ENCODE results near the gene CACNA1D. TPM values are rescaled to one million over a fixed set of nuclear protein-coding genes. Genes with fewer than 3 reads are reported as not detected.
"Not testable (repeated sequence)": the region's sequence is repeated elsewhere in the genome, so short reads cannot be mapped to it uniquely, and the experiment has no call there.

CACNA1D gene
- total RNA-seq, 1 donor from 2014 or later = 13.0 TPM

DNA sequence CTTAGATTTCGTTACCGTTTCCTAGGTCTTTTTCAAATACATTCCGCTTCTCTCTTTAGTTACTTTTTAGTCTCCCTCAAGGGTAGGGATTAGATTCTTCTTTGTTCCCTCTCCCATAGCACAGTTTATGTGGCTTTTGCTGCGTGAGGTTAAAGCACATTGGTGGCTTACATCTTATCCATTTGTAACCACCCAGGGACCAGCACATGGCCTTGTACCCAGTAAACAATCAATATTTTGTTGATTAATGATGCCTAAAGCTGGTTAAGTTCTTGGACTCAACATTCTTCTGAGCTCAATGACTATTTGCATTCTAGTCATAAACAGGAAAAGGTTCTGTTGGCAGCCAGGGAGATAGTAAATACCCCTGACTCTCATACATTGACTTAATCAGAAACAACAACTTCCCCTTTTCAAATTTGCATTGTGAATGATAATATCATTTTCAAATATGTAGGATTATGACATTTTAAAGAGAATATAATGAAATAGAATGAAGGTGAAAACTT lies 60.2 kb downstream of the CACNA1D start:
- DNase-seq (ENCODE audit: low spot score) = no peak
- no peak for ATAC-seq
- intact Hi-C loops (cut with DNase I) = no loop called here

DNA sequence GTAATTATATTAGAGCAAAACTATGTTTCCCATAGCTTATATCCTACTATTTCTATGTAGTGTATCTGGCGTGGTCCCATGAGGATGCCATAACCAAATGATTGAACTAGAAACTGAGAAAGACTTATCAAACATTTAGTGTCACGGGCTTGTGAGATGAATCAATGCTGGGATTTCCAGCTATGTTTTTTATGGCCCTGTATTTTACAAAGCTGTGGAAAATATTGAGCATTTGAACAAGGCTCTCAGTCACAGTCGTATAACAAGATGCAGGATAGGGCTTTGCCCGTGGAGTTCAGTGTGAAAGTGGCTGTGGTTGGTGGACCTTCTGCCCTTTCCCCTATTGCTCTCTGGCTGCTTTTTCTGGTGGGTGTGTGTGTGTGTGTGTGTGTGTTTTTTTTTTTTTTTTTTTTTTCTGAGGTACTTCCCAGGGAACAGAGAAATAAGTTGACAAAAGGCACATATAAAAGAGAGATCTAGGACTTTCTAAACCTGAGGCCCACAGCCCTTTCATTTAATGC lies 60.7 kb downstream of the CACNA1D start:
- no peak for DNase-seq (ENCODE audit: low spot score)
- no peak for ATAC-seq
- intact Hi-C loops (cut with DNase I) = no loop called here

DNA sequence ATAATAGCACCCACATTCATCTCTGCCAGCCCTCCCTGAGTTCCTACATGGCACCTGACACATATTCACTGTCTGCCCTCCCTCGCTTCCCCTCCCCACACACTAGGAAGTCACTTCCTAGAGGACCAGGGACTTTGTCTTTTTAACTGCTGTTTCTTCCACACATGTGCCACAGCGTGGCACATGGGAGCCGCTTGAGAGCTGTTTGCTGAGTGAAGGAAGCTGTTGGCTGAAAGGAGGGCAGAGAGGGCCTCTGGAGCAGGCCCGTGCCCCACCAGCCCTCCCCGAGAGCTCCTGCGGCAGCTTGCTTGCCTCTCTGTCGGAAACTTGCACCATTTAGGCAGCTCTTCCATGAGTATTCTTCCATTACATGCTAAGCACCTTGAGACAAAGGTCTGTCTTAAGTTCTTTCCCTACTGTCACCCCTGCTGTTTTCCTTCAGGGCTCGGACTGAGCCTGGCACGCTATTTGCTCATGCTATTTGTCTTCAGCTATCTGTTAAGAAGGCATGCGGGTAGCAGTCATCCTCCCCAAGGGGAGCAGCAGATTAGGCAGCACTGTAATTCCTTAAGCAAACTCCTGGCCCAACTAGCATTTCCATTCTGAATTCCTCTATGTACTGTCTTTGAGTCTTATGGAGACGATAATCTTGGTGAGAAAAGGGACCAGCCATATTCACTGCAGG lies 72.2 kb downstream of the CACNA1D start:
- DNase-seq (ENCODE audit: low spot score) = no peak
- ATAC-seq = no peak
- intact Hi-C loops (cut with DNase I) = no loop called here

DNA sequence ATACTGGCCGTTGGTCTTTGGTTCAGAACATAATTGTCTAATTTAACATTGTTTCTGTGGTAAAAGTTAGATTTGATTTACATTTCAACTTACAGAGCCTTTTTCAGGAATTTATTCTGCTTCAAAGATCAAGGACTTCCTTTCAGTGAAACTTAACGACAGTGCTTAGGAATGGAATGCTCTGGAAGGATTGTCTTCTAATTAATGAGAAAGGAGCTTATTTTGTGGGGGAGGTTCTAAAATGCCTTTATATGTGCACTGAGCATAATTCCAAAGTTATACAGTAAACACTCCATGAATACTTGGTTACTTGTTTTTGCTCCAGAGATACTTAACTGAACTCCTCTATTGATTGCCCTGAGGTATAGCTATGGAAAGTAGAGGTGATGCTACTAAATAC lies 75.7 kb downstream of the CACNA1D start:
- intact Hi-C loops (cut with DNase I) = no loop called here

DNA sequence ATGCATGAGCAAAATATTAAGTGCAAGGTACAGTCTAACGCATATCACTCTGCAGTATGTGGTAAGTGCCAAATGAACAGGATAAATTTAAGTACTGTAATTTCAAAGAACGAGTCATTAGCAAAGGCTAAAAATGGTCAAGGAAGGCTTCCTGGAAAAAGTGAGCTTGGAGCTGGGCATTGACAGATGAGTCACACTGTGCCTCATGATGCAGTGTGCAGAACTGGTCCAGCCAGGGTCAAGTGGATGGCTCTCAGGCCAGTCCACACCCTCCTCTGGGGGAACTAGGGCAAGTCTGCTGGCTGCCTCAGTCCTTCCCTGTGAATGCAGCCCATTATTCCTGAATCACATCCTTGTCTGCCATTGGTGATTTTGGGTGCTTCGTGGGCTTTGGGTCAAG lies 76.3 kb downstream of the CACNA1D start:
- no peak for DNase-seq (ENCODE audit: low spot score)
- no peak for ATAC-seq
- intact Hi-C loops (cut with DNase I) = no loop called here

More for the DNA sequence above, 75.7 kb downstream of the CACNA1D start:
- DNase-seq (ENCODE audit: low spot score) = no peak
- no peak for ATAC-seq

DNA sequence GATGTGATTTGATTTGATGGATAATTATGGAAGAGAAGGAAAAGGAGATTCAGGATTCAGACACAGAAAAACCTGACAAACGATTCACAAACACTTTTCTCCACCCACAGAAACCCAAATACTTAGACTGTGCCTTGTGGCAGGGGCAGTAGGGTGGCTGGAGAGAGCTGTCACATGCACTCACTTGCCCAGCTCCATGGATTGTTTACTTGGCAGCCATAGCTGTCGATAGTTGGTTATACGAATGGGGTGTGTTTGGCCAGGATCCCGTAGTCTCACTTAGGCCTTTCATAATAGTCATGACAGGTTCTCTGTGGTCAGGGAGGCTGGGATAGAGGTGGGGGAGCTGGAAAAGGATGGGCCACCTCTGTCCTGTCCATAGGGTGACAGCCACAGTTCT lies 76.9 kb downstream of the CACNA1D start:
- intact Hi-C loops (cut with DNase I) = no loop called here
- DNase-seq (ENCODE audit: low spot score) (no peak), ATAC-seq (no peak)

DNA sequence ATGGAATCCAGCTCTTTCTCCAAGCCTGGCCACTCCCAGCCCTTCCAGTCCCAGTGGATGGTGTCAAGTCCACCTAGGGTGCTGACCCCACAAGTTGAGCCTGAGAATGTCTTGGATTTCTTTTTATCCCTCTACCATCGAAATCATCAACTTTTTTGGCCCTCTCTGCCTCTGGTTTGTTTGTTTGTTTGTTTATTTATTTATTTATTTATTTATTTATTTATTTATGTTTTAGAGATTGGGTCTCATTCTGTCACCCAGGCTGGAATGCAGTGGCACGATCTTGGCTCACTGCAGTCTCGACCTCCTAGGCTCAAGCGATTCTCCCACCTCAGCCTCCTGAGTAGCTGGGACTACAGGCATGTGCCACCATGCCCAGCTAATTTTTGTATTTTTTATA lies 77.8 kb downstream of the CACNA1D start:
- ATAC-seq; DNase-seq (ENCODE audit: low spot score); intact Hi-C loops (cut with DNase I): not testable (repeated sequence)

DNA sequence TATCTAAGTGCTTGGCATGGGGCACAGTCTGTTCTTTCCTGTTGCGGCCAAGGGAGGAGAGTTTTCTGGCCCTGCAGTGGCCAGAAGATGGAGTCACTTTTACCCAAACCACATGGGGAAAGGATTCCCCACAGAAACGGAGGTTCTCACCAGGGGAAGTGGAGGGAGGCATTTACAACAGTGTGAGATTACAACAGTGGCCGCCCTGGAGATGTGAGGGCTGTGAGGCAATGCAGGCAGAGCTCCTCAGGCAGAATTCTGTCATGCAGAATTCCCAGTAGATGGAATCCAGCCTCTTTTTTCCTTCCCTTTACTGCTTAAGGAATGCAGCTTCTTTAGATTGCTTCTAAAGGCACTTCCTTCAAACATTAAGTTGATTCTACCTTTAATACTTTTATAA lies 83.1 kb downstream of the CACNA1D start:
- ATAC-seq = no peak
- no peak for DNase-seq (ENCODE audit: low spot score)
- intact Hi-C loops (cut with DNase I) = no loop called here

DNA sequence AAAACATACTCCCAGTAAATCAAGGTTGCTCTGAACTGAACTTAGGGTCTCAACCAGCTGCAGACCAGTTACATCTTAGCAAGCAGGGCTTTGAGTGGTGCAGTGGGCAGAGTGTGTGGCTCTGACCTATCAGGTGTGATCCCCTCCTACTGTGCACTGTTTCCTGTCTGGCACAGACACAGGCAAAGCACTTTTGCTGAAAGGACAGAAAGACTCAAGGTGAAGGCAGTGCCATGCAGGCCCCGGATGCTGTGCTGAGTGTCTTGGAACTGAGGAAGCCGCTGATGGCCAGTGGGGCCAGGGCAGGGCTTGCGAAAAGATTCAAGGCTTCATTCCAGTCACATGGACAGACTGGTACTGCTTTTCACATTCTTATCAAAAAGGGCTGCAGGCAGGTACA lies 85.2 kb downstream of the CACNA1D start:
- ATAC-seq (no peak), DNase-seq (ENCODE audit: low spot score) (no peak)

DNA sequence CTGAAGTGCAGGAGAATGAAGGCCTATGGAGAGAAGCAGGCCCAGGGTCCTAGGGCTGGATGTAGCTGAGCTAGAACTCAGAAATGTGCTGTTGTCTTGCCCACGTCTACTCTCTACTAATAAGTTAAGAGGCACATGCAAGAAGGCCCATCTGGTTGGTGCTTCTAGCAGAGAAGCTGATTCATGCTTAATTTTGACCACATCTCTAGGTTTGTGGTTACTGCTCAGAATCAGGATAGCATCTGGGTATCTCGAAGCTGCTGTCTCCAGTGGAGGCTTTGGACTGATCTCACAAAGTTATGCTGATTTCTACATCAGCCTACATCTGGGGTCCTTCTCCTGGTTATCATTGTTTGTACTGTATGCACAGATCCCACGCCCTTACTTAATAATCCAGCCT lies 87.3 kb downstream of the CACNA1D start:
- intact Hi-C loops (cut with DNase I) = no loop called here
- DNase-seq (ENCODE audit: low spot score) = no peak
- ATAC-seq = no peak

More for the DNA sequence above, 85.2 kb downstream of the CACNA1D start:
- intact Hi-C loops (cut with DNase I) = no loop called here

DNA sequence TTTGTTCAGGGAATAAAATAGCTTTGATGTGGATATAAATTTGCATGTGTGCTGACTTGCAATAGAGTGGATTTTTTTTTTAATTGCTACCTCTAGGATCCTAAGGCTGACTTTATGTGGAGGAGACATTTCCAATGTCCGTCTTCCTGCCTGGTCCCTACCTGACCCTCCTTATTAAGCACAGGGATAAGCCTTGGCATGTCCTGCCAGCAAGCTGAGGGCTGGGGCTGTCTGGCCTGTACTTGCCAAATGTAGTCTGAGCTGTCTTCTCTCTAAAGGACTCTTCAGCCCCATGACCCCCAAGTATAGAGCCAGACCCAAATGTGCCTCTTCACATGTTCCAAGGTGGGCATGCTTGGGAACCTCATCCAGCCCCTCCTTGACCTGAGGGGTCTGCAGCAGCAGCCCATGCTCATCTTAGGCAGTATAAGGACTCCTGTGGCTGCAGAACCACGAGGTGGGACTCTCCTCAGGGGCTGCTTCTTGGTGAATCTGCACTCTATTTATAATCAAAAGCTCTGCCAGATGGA lies 88.8 kb downstream of the CACNA1D start:
- DNase-seq (ENCODE audit: low spot score) (no peak), ATAC-seq (no peak)
- intact Hi-C loops (cut with DNase I) = no loop called here

DNA sequence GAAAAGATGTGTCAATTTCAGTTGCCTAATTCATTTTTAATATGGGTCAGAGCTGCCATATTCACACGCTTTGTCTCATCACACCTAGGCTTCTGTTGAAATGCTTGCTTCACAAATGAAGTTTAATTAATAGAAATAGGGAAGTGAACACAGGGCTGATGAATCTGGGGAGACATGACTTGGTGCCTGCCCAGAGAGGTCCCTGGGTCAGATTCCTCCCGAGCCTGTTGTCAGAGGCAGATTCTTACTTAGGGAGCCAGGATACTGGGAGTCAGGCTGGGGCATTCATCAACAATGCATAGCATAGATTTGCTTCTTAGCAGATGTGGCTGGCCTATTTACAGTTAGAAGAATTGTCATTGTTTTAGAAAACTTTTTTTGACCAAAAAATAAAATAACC lies 90.6 kb downstream of the CACNA1D start:
- ATAC-seq (no peak), DNase-seq (ENCODE audit: low spot score) (no peak)
- intact Hi-C loops (cut with DNase I) = no loop called here

DNA sequence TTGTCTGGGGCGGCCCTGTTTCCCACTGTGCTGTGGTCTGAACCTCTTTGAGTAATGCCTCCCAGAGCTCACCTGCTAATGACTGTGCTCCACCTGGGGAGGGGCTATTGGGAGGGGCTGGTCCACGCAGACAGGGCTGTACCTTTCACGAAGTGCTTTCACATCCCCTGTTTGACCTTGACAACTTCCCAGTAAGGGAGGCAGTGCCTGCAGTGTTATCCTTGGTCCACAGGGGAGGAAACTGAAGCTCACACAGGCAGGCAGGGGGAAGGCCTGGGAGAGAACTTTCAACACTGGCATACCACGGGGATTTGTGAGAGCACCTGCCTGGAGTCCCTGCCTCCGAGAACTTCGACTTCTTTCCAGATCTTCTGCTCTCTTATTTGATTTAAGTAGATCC lies 91.2 kb downstream of the CACNA1D start:
- intact Hi-C loops (cut with DNase I) = no loop called here
- DNase-seq (ENCODE audit: low spot score) = no peak
- ATAC-seq = no peak

DNA sequence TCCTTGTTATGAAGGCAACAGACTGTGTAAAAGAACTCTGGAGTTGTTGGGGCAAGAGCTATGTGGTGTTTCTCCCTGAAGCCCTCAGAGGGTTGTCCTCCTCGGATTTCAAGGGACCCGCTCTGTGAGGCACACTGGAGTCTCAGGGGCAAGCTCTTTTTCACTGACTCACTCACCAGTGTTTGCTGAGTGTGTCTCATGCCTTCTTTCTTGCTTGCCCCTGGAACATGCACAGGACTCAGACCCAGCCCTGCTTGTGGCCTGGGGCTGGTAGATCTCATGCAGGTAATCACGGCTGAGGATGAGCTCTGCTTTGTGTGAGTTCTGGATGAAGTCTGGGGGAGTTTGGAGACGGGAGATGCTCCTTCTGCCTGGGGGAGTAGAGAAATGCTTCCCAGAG lies 93.7 kb downstream of the CACNA1D start:
- ATAC-seq (no peak), DNase-seq (ENCODE audit: low spot score) (no peak)
- intact Hi-C loops (cut with DNase I) = no loop called here

DNA sequence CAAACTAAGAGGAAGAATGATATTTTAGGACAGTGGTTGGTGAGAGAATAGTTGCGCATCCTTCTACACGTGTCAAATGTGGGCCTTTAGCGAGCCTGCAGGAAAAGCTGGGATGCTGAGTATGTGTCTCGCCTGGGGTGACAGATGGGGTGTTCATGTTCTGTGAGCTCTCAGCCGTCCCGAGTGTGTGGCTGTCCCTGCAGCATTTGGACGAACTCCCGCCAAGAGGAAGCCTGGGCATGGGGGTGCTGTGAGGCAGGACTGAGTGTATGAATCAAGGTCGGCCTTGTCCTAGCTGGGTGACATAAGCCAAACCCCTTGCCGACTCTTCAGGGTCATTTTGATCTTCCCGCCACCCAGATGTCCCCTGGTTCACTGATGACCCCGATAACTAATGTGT lies 94.8 kb downstream of the CACNA1D start:
- ATAC-seq (no peak), DNase-seq (ENCODE audit: low spot score) (no peak)
- intact Hi-C loops (cut with DNase I) = no loop called here

DNA sequence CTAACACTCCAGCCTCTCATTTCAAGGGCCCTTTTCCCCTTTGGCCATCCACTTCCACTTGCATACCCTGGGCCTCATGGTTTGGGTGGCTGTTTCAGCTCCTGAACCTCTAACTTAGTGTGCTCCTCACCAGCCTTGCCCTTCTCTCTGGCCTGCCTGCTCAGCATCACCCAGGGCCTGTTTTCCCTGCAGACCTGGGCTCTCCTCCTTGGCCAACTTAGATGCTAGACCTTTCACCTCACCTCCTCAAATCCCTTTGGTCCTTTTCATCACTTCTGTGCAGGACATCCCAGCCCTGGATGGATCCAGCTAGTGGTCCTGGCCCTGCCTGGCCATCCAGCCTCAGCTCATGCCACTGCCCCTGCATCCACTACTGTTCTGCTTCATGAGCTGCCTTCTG lies 95.4 kb downstream of the CACNA1D start:
- ATAC-seq (no peak), DNase-seq (ENCODE audit: low spot score) (no peak)
- intact Hi-C loops (cut with DNase I) = no loop called here

DNA sequence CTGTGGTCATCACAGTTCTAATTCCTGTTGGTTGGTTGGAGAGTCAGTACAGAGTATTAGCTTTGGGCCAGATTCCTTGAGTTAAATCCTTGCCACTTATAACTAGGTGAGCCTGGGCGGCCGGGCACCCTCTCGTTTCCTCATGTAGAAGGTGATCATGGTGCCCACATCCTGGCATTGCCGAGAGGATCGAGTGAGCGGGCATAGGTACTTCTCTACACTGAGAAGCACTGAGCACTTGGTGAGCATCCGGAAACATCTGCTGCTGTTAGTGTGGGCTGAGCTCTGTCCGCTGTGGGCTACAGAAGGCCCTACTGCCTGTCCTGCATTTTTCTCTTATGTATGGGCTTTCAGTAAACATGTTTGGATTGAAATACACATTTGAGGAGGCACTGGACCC lies 96.2 kb downstream of the CACNA1D start:
- intact Hi-C loops (cut with DNase I) = no loop called here
- DNase-seq (ENCODE audit: low spot score) = no peak
- no peak for ATAC-seq

DNA sequence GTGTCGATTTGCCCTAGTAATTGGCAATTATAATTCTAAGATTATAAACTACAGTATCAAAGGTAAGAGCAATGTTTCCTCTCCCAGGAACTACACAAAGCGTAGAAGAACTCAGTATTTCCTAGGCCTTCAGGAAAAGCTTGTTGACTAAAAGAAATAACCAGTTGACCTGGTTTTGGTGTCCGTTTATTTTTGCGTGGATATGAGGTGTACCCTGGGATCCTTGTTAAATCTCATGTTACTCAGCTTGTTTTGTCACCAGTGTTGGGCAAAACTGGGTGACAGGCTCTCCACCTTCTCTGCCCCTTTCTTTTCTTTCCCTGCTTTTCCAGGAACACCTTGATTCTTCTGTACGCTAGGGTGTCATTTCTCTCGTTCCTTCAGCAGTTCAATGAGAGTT lies 97.2 kb downstream of the CACNA1D start:
- ATAC-seq (no peak), DNase-seq (ENCODE audit: low spot score) (no peak)
- intact Hi-C loops (cut with DNase I) = no loop called here

DNA sequence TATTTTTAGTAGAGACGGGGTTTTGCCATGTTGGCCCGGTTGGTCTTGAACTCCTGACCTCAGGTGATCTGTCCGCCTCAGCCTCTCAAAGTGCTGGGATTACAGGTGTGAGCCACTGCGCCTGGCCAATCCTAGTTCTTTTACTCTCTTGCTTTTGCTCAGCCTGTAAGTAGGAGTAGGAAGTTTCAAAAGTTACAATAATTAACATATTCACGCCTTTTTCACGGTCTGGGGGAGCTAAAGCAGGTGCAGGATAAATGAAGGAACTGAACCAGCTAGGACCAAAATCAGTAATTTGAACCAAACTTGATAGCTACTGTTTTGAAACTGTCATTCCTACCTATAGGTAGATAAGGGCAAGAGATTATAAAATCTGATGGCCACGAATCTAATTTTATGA lies 98.5 kb downstream of the CACNA1D start:
- no peak for ATAC-seq
- intact Hi-C loops (cut with DNase I) = no loop called here
- no peak for DNase-seq (ENCODE audit: low spot score)

DNA sequence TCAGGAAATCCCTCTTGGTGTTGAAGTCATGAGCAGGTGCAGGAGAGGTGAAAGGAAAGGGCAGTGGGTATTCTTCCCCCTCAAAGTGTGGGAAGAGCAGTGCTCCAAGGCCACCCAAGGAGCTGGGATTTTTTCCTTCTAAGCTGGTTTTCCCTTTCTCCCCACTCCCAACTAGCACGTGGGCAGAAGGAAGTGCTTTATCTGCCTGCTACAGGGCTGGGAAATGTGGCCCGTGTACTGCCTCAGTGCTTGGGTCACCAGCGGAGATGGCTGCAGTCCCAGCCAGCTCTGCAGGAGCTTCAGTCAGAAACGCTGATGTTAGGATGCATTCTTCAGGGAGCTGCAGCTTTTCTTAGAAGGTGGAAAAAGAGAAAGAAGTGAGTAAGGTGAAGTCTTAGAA lies 99.2 kb downstream of the CACNA1D start:
- no peak for DNase-seq (ENCODE audit: low spot score)
- intact Hi-C loops (cut with DNase I) = no loop called here
- no peak for ATAC-seq

DNA sequence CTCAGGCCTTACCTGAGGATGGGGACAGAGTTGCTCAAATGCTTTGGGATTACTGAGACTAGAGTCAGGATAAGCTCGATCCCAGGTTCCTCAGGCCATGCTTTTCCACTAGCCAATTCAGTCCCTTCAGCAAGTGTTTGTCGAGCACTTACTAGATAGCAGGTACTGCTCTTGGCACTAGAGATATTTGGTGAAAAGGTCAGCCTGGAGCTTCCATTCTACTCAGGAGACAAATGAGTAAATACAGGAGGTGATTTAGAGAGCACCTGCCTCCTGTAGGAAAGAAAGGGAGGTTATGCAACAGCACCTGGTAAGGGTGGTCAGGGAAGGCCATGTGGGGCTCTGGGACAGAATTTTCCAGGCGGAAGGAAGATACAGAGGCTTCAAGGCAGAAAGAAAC lies 99.9 kb downstream of the CACNA1D start:
- intact Hi-C loops (cut with DNase I) = no loop called here
- ATAC-seq = no peak

More for the DNA sequence above, 99.9 kb downstream of the CACNA1D start:
- no peak for DNase-seq (ENCODE audit: low spot score)

All from sciatic nerve (tissue), 2 donors.